PFSK-1 (cell line): ENCODE results near the gene MPZL1.

Experiments used
- FOXP2 ChIP-seq: optimal IDR thresholded peaks from 2 replicates; pipeline ENCODE3; 2011; ENCODE audit warnings: borderline replicate concordance, control low read depth, inconsistent platforms; ENCODE audit not compliant: insufficient read depth; ENCODE audit errors: extremely low read length, extremely low read depth
- POLR2AphosphoS5 ChIP-seq: IDR thresholded peaks from 2 replicates; pipeline ENCODE4 v1.6.1; 2012; ENCODE audit warnings: low read depth, mild to moderate bottlenecking, control low read depth, low read length, moderate library complexity
- SIN3A ChIP-seq: IDR thresholded peaks from 2 replicates; pipeline ENCODE4 v1.6.1; 2012; ENCODE audit warnings: mild to moderate bottlenecking, low read length, moderate library complexity, borderline replicate concordance; ENCODE audit not compliant: insufficient read depth
- TAF1 ChIP-seq: IDR thresholded peaks from 2 replicates; pipeline ENCODE4 v1.6.1; 2012; ENCODE audit warnings: low read length, control low read depth, borderline replicate concordance; ENCODE audit not compliant: insufficient read depth
- TF ChIP-seq, protein P1 (sequence below), 2 experiments: IDR thresholded peaks; 2 replicates each; pipeline versions ENCODE4 v1.6.1 to v1.8.0; 2011 to 2012; ENCODE audit warnings: low read depth in 2 of 2, low read length in 2 of 2, control low read depth in 1 of 2, inconsistent platforms in 1 of 2, mild to moderate bottlenecking in 1 of 2, moderate library complexity in 1 of 2; ENCODE audit not compliant: insufficient read depth in 1 of 2

Gene MPZL1

DNA sequence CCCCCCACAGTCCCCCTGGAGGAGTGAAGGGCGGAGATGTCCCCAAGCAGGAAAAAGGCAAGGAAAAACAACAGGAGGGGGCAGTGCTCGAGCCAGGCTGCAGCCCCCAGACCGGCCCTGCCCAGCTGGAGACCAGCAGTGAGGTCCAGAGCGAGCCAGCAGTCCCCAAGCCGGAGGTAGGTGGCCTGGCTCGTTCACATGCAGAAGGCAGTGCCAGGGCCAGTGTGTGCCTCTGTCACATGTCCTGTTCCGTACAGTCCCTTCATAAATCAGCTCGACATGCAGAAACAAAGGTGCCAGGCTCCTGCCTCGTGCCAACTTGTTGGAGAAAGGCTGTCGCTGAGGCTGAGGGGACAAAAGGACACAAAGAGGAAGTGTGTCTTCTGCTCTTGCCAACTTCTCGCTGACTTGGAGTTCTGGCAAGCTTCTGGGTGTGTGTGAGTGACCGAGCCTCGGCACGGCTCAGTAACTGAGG lies 24.1 kb upstream of the MPZL1 start:
- TF ChIP-seq SIN3A (no peak), TAF1 (no peak), POLR2AphosphoS5 (no peak), FOXP2 (no peak)
- TF ChIP-seq, protein P1, sequence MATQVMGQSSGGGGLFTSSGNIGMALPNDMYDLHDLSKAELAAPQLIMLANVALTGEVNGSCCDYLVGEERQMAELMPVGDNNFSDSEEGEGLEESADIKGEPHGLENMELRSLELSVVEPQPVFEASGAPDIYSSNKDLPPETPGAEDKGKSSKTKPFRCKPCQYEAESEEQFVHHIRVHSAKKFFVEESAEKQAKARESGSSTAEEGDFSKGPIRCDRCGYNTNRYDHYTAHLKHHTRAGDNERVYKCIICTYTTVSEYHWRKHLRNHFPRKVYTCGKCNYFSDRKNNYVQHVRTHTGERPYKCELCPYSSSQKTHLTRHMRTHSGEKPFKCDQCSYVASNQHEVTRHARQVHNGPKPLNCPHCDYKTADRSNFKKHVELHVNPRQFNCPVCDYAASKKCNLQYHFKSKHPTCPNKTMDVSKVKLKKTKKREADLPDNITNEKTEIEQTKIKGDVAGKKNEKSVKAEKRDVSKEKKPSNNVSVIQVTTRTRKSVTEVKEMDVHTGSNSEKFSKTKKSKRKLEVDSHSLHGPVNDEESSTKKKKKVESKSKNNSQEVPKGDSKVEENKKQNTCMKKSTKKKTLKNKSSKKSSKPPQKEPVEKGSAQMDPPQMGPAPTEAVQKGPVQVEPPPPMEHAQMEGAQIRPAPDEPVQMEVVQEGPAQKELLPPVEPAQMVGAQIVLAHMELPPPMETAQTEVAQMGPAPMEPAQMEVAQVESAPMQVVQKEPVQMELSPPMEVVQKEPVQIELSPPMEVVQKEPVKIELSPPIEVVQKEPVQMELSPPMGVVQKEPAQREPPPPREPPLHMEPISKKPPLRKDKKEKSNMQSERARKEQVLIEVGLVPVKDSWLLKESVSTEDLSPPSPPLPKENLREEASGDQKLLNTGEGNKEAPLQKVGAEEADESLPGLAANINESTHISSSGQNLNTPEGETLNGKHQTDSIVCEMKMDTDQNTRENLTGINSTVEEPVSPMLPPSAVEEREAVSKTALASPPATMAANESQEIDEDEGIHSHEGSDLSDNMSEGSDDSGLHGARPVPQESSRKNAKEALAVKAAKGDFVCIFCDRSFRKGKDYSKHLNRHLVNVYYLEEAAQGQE (IDR thresholded peaks at IDR 0.05; ENCODE audit: insufficient read depth in 1 of 2, low read depth in 2 of 2, low read length in 2 of 2), result no peak

DNA sequence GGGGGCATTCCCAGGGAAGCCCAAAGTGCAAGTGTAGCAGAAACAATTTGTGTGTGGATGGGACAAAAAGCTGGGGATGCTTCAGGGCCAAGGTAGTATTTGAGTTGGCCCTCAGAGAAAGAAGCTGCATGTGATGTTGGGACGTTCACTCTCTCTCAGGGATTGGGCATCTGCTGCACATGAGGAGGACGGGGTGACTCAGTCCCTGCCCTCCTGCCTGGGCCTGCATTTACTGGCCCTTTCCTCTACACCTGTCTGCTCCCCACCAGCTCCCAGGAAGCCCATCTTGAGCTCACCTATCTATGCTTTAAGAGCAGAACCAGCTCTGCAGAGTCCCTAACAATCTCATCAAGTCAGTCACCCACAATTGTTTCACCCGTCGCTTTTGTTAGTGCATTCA lies 23.5 kb upstream of the MPZL1 start:
- TF ChIP-seq POLR2AphosphoS5, result no peak
- TF ChIP-seq, protein P1 (IDR thresholded peaks at IDR 0.05; ENCODE audit: insufficient read depth in 1 of 2, low read depth in 2 of 2, low read length in 2 of 2), result no peak
- TF ChIP-seq FOXP2, result no peak
- TF ChIP-seq TAF1, result no peak
- no peak for TF ChIP-seq SIN3A

DNA sequence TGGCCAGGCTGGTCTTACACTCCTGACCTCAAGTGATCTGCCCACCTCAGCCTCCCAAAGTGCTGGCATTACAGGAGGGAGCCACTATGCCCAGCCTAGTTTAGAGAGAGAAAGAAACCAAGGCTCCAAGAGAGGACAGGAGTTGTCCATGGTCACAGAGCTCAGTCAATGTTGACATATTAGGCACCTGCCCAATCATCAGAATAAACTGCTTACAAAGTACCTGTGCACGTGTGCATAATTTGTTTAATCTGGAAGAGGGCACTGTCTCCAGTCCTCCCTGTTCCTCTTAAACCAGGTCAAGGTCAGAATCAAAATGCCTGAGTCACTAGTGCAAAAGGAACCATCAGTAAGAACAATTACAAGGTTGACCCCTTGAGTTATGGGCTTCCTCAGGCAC lies 20.3 kb upstream of the MPZL1 start:
- TF ChIP-seq TAF1 (no peak), FOXP2 (no peak), SIN3A (no peak), POLR2AphosphoS5 (no peak)
- TF ChIP-seq, protein P1 (IDR thresholded peaks at IDR 0.05; ENCODE audit: insufficient read depth in 1 of 2, low read depth in 2 of 2, low read length in 2 of 2), result no peak

- TF ChIP-seq SIN3A (no peak), POLR2AphosphoS5 (no peak), FOXP2 (no peak), TAF1 (no peak)
- TF ChIP-seq, protein P1 (IDR thresholded peaks at IDR 0.05; ENCODE audit: insufficient read depth in 1 of 2, low read depth in 2 of 2, low read length in 2 of 2), result no peak
Observed at GRCh38 chr1:167703557-167703956, 18.2 kb upstream of the MPZL1 start.

GRCh38 chr1:167704715-167705114 lies 17.1 kb upstream of the MPZL1 start:
- TF ChIP-seq POLR2AphosphoS5, result no peak
- TF ChIP-seq, protein P1 (IDR thresholded peaks at IDR 0.05; ENCODE audit: insufficient read depth in 1 of 2, low read depth in 2 of 2, low read length in 2 of 2), result no peak
- TF ChIP-seq SIN3A, result no peak
- no peak for TF ChIP-seq TAF1
- no peak for TF ChIP-seq FOXP2
